Gastrocnemius medialis (tissue), 4 donors: ENCODE measurements around the gene STAT5B. TPM values are rescaled to one million over a fixed set of nuclear protein-coding genes. Genes with fewer than 3 reads are reported as not detected.
"Not testable (repeated sequence)": the region's sequence is repeated elsewhere in the genome, so short reads cannot be mapped to it uniquely, and the experiment has no call there.

Source experiments
- ATAC-seq, 2 donors: fragments of 150-250 bp; one replicate each; pipeline ENCODE4 v1.9.1; 2016
- DNase-seq, 2 donors: peaks; one replicate each; pipeline ENCODE4 v3.0.0-alpha.2; 2019
- H3K27ac ChIP-seq, 4 donors: fragments of 200-600 bp; sonication (generic); 1 replicate in 1 of 4; 2 replicates in 3 of 4; pipeline ENCODE4 v1.5.1; 2016 to 2018; ENCODE audit warnings: mild to moderate bottlenecking in 2 of 4, moderate library complexity in 1 of 4
- H3K27me3 ChIP-seq, 3 donors: fragments of 200-600 bp; sonication (generic) in 2 of 3; 1 replicate in 1 of 3; 2 replicates in 2 of 3; pipeline versions ENCODE4 v1.5.1 to v1.6.0; 2016 to 2019; ENCODE audit warnings: mild to moderate bottlenecking in 1 of 3, moderate library complexity in 1 of 3
- H3K36me3 ChIP-seq, 2 donors: fragments of 200-600 bp; sonication (generic) in 1 of 2; one replicate each; pipeline ENCODE4 v1.5.1; 2017 to 2018
- H3K4me1 ChIP-seq, 2 donors: fragments of 200-600 bp; sonication (generic) in 1 of 2; one replicate each; pipeline ENCODE4 v1.5.1; 2016 to 2017; ENCODE audit warnings: mild to moderate bottlenecking in 2 of 2
- H3K4me3 ChIP-seq, 4 donors: fragments of 200-600 bp; sonication (generic) in 3 of 4; 1 replicate in 1 of 4; 2 replicates in 3 of 4; pipeline ENCODE4 v1.5.1; 2016 to 2019; ENCODE audit warnings: mild to moderate bottlenecking in 2 of 4
- H3K9me3 ChIP-seq, 3 donors: fragments of 200-600 bp; sonication (generic) in 2 of 3; 1 replicate in 1 of 3; 2 replicates in 2 of 3; pipeline ENCODE4 v1.5.1; 2016 to 2019
- POLR2A ChIP-seq, 2 donors: fragments of 450-650 bp; IDR thresholded peaks; one replicate each; pipeline ENCODE4 v1.6.1; 2017; ENCODE audit warnings: antibody characterized with exemption in 2 of 2, mild to moderate bottlenecking in 2 of 2, moderate library complexity in 2 of 2
- in situ Hi-C, 4 donors: fragments of 200-750 bp; cut with MboI; loops; one replicate each; pipeline versions ENCODE4 v1.15.0 to v1.8.0; 2017; ENCODE audit warnings: low sequenced_read_pairs in 4 of 4
- intact Hi-C: fragments of 100-400 bp; cut with DNase I; formaldehyde crosslinking; loops from one replicate; pipeline ENCODE4 v1.15.1; 2023; ENCODE audit warnings: low total_unique reads
- total RNA-seq, 4 donors: library from RNA; depleted of rRNA; stranded (reverse); fragments of >200 nt; gene quantifications; one replicate each; pipeline versions ENCODE4 v1.1.0 to v1.2.3, GENCODE V29; 2016
- TF ChIP-seq, protein P1 (sequence below), 5 experiments: fragments of 450-650 bp in 3 of 5; fragments of 200-600 bp in 2 of 5; sonication (generic) in 2 of 5; IDR thresholded peaks in 4 of 5; conservative IDR thresholded peaks in 1 of 5; 1 replicate in 4 of 5; 2 replicates in 1 of 5; pipeline ENCODE4 v1.5.1; 2016 to 2019; ENCODE audit warnings: antibody characterized with exemption in 5 of 5, mild to moderate bottlenecking in 3 of 5, moderate library complexity in 3 of 5

The STAT5B gene
- total RNA-seq, 4 donors from 2014 or later, result 77.3 to 150 (median 80.7) TPM

GRCh38 chr17:42304187-42305030 lies 28.2 kb upstream of the STAT5B start:
- no peak overlapping the region for H3K27ac ChIP-seq
- TF ChIP-seq, protein P1, sequence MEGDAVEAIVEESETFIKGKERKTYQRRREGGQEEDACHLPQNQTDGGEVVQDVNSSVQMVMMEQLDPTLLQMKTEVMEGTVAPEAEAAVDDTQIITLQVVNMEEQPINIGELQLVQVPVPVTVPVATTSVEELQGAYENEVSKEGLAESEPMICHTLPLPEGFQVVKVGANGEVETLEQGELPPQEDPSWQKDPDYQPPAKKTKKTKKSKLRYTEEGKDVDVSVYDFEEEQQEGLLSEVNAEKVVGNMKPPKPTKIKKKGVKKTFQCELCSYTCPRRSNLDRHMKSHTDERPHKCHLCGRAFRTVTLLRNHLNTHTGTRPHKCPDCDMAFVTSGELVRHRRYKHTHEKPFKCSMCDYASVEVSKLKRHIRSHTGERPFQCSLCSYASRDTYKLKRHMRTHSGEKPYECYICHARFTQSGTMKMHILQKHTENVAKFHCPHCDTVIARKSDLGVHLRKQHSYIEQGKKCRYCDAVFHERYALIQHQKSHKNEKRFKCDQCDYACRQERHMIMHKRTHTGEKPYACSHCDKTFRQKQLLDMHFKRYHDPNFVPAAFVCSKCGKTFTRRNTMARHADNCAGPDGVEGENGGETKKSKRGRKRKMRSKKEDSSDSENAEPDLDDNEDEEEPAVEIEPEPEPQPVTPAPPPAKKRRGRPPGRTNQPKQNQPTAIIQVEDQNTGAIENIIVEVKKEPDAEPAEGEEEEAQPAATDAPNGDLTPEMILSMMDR (IDR thresholded peaks at IDR 0.05 in 4 of 5, conservative IDR thresholded peaks at IDR 0.05 in 1 of 5), result no peak
- no peak for TF ChIP-seq POLR2A (IDR thresholded peaks at IDR 0.05)
- intact Hi-C loops, result no loop called here
- ATAC-seq (no peak), DNase-seq (no peak)
- no peaks in the 10 kb centered on the region for H3K4me1 ChIP-seq
- H3K27me3 ChIP-seq, result no peaks in the 10 kb centered on the region
- in situ Hi-C loops, result no loop called here
- H3K36me3 ChIP-seq, result peaks cover 0 to 64% of the 10 kb centered on the region in 2 donors
- H3K9me3 ChIP-seq, result no peaks in the 10 kb centered on the region
- H3K4me3 ChIP-seq, result no peak overlapping the region

- no peak for ATAC-seq
- Histone ChIP-seq H3K9me3 (no peaks in the 10 kb centered on the region), H3K27me3 (no peaks in the 10 kb centered on the region), H3K36me3 (peaks cover 0 to 71% of the 10 kb centered on the region in 2 donors), H3K4me3 (no peak overlapping the region), H3K27ac (no peak overlapping the region), H3K4me1 (no peaks in the 10 kb centered on the region)
- intact Hi-C loops (no loop called here), in situ Hi-C loops (no loop called here)
- TF ChIP-seq, protein P1 (IDR thresholded peaks at IDR 0.05 in 4 of 5, conservative IDR thresholded peaks at IDR 0.05 in 1 of 5), result no peak
- no peak for TF ChIP-seq POLR2A (IDR thresholded peaks at IDR 0.05)
- no peak for DNase-seq
These were observed 27.5 kb upstream of the STAT5B start for GRCh38 chr17:42303694-42304093.

- no peak overlapping the region for H3K4me3 ChIP-seq
- in situ Hi-C loops (no loop called here), intact Hi-C loops (no loop called here)
- no peaks in the 10 kb centered on the region for H3K9me3 ChIP-seq
- no peak for ATAC-seq
- no peak overlapping the region for H3K27ac ChIP-seq
- no peaks in the 10 kb centered on the region for H3K4me1 ChIP-seq
- TF ChIP-seq POLR2A (IDR thresholded peaks at IDR 0.05), result no peak
- TF ChIP-seq, protein P1 (IDR thresholded peaks at IDR 0.05 in 4 of 5, conservative IDR thresholded peaks at IDR 0.05 in 1 of 5), result no peak
- DNase-seq, result no peak
- peaks cover 0 to 69% of the 10 kb centered on the region in 2 donors for H3K36me3 ChIP-seq
- no peaks in the 10 kb centered on the region for H3K27me3 ChIP-seq
These were observed 24.8 kb upstream of the STAT5B start for GRCh38 chr17:42301022-42301421.

DNA sequence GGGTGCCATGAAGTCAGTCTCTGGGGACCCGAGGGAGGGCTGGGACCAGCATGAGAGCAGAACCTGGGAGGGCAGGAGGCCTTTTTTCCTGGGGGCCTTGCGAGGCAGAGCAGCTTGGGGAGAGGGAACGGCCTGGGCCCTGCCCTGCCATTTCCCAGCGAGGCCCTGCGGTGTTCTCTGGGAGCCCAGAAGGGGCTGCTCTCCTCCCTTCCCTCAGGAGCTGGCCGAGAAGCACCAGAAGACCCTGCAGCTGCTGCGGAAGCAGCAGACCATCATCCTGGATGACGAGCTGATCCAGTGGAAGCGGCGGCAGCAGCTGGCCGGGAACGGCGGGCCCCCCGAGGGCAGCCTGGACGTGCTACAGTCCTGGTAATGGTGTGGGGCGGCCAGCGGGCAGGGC lies 23.7 kb upstream of the STAT5B start:
- intact Hi-C loops, H3K9me3 ChIP-seq, in situ Hi-C loops, DNase-seq, H3K4me1 ChIP-seq, H3K27ac ChIP-seq, H3K27me3 ChIP-seq, ATAC-seq, H3K4me3 ChIP-seq: not testable (repeated sequence)
- H3K36me3 ChIP-seq, result peaks cover 0 to 77% of the 10 kb centered on the region in 2 donors

GRCh38 chr17:42299361-42299760 lies 23.2 kb upstream of the STAT5B start:
- in situ Hi-C loops, result not testable (repeated sequence)
- H3K36me3 ChIP-seq, result peaks cover 0 to 72% of the 10 kb centered on the region in 2 donors

DNA sequence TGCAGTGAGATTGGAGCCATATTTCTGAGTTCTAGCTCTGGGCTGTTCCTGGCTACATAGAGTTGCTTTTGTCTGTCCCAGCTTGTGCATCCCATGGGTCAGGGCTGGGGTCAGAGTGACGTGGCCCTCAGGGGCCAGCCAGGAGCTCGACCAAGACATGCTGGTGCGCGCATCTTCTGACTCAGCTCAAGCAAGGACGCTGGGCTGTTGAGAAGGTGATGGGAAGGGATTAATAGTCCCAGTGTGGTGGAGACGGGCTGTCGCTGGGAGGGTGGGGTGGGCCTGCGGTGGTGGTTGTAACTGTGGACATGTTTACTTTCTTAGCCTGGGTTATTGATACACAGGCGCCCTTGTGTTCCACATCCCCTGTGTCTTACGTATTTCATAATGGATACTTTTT lies 21.6 kb upstream of the STAT5B start:
- in situ Hi-C loops, DNase-seq: not testable (repeated sequence)
- H3K36me3 ChIP-seq, result peaks cover 0 to 63% of the 10 kb centered on the region in 2 donors

More at GRCh38 chr17:42299361-42299760, 23.2 kb upstream of the STAT5B start:
- H3K4me1 ChIP-seq, DNase-seq, ATAC-seq, intact Hi-C loops, H3K27me3 ChIP-seq, H3K9me3 ChIP-seq, H3K27ac ChIP-seq, H3K4me3 ChIP-seq: not testable (repeated sequence)

More for the DNA sequence above, 21.6 kb upstream of the STAT5B start:
- H3K4me3 ChIP-seq, intact Hi-C loops, ATAC-seq, H3K4me1 ChIP-seq, H3K9me3 ChIP-seq, H3K27ac ChIP-seq, H3K27me3 ChIP-seq: not testable (repeated sequence)
